ENCODE measurements around the gene MYO1G. TPM values are rescaled to one million over a fixed set of nuclear protein-coding genes. Genes with fewer than 3 reads are reported as not detected.

Gene MYO1G
- total and polyA plus RNA-seq, 9 of the 15 experiments (the other 6 are each of a cell fraction or from before 2014, with no cell fraction given): 0.03 to 0.62 (median 0.13) TPM; not detected in 1

DNA sequence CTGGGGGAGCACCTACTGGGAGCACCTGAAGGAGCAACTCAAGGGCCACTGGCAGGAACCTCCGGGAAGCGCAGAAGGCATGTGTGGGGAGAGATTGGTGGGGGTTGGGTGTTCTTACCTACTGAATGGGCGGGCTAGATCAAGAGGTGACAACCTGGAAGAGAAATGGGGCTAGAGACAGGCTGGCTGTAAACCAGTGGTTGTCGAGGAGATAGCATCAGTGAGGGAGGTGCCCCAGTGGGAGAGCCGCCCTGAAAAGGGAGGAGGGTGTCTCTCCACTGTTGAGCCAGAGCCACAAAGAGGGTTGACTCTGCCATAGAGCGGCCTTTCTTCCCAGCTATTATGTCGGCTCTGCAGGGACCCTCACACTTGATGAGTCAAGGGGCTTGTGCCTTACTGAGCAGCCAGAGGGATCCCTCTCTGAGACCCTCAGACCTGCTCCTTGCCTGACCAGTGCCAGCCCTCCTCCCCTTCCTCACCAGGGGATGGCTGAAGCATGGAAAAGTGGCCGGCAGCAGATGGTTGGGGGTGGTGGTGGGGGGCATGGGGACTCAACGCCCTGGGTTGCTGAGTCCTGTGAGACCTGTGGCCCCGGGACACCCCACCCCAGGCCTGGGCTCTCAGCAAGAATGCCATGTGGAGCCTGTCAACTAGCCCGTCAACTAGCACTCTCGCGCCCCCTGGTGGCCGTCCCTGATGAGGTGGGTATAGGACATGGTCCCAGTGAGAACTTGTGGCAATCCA is 57.0 kb downstream of the MYO1G start (continued):
- TF ChIP-seq ZNF584 (CRISPR knock-in tag; IDR thresholded peaks at IDR 0.05; ENCODE audit: low read depth) (no peak), ZFP1 (CRISPR knock-in tag; IDR thresholded peaks at IDR 0.05) (no peak), SIN3B (IDR thresholded peaks at IDR 0.05; ENCODE audit: low read depth) (no peak), HDAC8 (tag; IDR thresholded peaks at IDR 0.05) (no peak), ZNF707 (CRISPR knock-in tag; conservative IDR thresholded peaks at IDR 0.05) (no peak), FOXA1 (IDR thresholded peaks at IDR 0.05; ENCODE audit: borderline replicate concordance) (no peak), RBFOX2 (IDR thresholded peaks at IDR 0.05; ENCODE audit: low read depth, low read length) (peak; percentile 47), GTF2F1 (IDR thresholded peaks at IDR 0.05; ENCODE audit: low read depth, low read length) (no peak)
- TF ChIP-seq, protein P1, sequence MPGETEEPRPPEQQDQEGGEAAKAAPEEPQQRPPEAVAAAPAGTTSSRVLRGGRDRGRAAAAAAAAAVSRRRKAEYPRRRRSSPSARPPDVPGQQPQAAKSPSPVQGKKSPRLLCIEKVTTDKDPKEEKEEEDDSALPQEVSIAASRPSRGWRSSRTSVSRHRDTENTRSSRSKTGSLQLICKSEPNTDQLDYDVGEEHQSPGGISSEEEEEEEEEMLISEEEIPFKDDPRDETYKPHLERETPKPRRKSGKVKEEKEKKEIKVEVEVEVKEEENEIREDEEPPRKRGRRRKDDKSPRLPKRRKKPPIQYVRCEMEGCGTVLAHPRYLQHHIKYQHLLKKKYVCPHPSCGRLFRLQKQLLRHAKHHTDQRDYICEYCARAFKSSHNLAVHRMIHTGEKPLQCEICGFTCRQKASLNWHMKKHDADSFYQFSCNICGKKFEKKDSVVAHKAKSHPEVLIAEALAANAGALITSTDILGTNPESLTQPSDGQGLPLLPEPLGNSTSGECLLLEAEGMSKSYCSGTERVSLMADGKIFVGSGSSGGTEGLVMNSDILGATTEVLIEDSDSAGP (CRISPR knock-in tag; IDR thresholded peaks at IDR 0.05): no peak
- TF ChIP-seq, protein P2, sequence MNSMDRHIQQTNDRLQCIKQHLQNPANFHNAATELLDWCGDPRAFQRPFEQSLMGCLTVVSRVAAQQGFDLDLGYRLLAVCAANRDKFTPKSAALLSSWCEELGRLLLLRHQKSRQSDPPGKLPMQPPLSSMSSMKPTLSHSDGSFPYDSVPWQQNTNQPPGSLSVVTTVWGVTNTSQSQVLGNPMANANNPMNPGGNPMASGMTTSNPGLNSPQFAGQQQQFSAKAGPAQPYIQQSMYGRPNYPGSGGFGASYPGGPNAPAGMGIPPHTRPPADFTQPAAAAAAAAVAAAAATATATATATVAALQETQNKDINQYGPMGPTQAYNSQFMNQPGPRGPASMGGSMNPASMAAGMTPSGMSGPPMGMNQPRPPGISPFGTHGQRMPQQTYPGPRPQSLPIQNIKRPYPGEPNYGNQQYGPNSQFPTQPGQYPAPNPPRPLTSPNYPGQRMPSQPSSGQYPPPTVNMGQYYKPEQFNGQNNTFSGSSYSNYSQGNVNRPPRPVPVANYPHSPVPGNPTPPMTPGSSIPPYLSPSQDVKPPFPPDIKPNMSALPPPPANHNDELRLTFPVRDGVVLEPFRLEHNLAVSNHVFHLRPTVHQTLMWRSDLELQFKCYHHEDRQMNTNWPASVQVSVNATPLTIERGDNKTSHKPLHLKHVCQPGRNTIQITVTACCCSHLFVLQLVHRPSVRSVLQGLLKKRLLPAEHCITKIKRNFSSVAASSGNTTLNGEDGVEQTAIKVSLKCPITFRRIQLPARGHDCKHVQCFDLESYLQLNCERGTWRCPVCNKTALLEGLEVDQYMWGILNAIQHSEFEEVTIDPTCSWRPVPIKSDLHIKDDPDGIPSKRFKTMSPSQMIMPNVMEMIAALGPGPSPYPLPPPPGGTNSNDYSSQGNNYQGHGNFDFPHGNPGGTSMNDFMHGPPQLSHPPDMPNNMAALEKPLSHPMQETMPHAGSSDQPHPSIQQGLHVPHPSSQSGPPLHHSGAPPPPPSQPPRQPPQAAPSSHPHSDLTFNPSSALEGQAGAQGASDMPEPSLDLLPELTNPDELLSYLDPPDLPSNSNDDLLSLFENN (IDR thresholded peaks at IDR 0.05; ENCODE audit: low read depth in 2 of 2, low read length in 2 of 2): no peak
- TF ChIP-seq, protein P3, sequence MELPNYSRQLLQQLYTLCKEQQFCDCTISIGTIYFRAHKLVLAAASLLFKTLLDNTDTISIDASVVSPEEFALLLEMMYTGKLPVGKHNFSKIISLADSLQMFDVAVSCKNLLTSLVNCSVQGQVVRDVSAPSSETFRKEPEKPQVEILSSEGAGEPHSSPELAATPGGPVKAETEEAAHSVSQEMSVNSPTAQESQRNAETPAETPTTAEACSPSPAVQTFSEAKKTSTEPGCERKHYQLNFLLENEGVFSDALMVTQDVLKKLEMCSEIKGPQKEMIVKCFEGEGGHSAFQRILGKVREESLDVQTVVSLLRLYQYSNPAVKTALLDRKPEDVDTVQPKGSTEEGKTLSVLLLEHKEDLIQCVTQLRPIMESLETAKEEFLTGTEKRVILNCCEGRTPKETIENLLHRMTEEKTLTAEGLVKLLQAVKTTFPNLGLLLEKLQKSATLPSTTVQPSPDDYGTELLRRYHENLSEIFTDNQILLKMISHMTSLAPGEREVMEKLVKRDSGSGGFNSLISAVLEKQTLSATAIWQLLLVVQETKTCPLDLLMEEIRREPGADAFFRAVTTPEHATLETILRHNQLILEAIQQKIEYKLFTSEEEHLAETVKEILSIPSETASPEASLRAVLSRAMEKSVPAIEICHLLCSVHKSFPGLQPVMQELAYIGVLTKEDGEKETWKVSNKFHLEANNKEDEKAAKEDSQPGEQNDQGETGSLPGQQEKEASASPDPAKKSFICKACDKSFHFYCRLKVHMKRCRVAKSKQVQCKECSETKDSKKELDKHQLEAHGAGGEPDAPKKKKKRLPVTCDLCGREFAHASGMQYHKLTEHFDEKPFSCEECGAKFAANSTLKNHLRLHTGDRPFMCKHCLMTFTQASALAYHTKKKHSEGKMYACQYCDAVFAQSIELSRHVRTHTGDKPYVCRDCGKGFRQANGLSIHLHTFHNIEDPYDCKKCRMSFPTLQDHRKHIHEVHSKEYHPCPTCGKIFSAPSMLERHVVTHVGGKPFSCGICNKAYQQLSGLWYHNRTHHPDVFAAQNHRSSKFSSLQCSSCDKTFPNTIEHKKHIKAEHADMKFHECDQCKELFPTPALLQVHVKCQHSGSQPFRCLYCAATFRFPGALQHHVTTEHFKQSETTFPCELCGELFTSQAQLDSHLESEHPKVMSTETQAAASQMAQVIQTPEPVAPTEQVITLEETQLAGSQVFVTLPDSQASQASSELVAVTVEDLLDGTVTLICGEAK (IDR thresholded peaks at IDR 0.05): no peak
- TF ChIP-seq, protein P3 (CRISPR knock-in tag; IDR thresholded peaks at IDR 0.05): no peak
